Osteoblast (primary cell): ENCODE data around the gene MRPS18C. TPM values are rescaled to one million over a fixed set of nuclear protein-coding genes. Genes with fewer than 3 reads are reported as not detected.
A peak's percentile ranks its signal among the peaks of the same experiment; 100 is the strongest.
"Not testable (repeated sequence)": the region's sequence is repeated elsewhere in the genome, so short reads cannot be mapped to it uniquely, and the experiment has no call there.

Source experiments
- DNase-seq: peaks from one replicate; pipeline ENCODE4 v3.0.0; 2011; ENCODE audit warnings: low spot score, mixed read lengths; ENCODE audit not compliant: insufficient read length; ENCODE audit errors: missing footprints
- H2AFZ ChIP-seq: 2 replicates; pipeline ENCODE4 v1.6.0; 2011; ENCODE audit warnings: mild to moderate bottlenecking, low read length
- H3K27ac ChIP-seq: 2 replicates; pipeline ENCODE4 v1.5.1; 2011; ENCODE audit warnings: mild to moderate bottlenecking, low read depth, low read length, moderate library complexity
- H3K27me3 ChIP-seq: 2 replicates; pipeline ENCODE4 v1.6.0; 2012; ENCODE audit warnings: mild to moderate bottlenecking, control low read depth, inconsistent platforms, low read length, moderate library complexity; ENCODE audit not compliant: insufficient read depth
- H3K36me3 ChIP-seq: 2 replicates; pipeline ENCODE4 v1.5.1; 2011; ENCODE audit warnings: mild to moderate bottlenecking, low read length, control low read depth, moderate library complexity; ENCODE audit not compliant: insufficient read depth
- H3K4me1 ChIP-seq: 2 replicates; pipeline ENCODE4 v1.5.1; 2011; ENCODE audit warnings: mild to moderate bottlenecking, low read length, control low read depth, moderate library complexity; ENCODE audit not compliant: insufficient read depth
- H3K4me2 ChIP-seq: 2 replicates; pipeline ENCODE4 v1.6.0; 2011; ENCODE audit warnings: mild to moderate bottlenecking, low read length; ENCODE audit not compliant: insufficient read depth
- H3K4me3 ChIP-seq: fragments of 200-600 bp; sonication (generic); 3 replicates; pipeline ENCODE4 v1.5.1; 2012; ENCODE audit warnings: mild to moderate bottlenecking, low read length, inconsistent platforms; ENCODE audit not compliant: insufficient read depth
- H3K79me2 ChIP-seq: 2 replicates; pipeline ENCODE4 v1.6.0; 2012; ENCODE audit warnings: mild to moderate bottlenecking, low read length, control low read depth, inconsistent platforms; ENCODE audit not compliant: insufficient read depth
- H3K9me3 ChIP-seq: 2 replicates; pipeline ENCODE4 v1.5.1; 2011; ENCODE audit warnings: low read depth, low read length, control low read depth
- H4K20me1 ChIP-seq: 2 replicates; pipeline ENCODE4 v1.6.0; 2012; ENCODE audit warnings: mild to moderate bottlenecking, low read length, control low read depth; ENCODE audit not compliant: insufficient read depth
- CTCF ChIP-seq: IDR thresholded peaks from 2 replicates; pipeline ENCODE4 v1.5.1; 2011; ENCODE audit warnings: mild to moderate bottlenecking, low read depth, low read length, moderate library complexity; ENCODE audit errors: extremely low read depth
- total RNA-seq: library from RNA; depleted of rRNA; stranded (reverse); fragments of >200 nt; gene quantifications from 2 replicates; pipeline ENCODE4 v1.2.3, GENCODE V29; 2012

The MRPS18C gene
- total RNA-seq, 1 donor: 14.5 TPM

GRCh38 chr4:83486457-83487129, 30.7 kb downstream of the MRPS18C start:
- H2AFZ ChIP-seq: no peak overlapping the region

GRCh38 chr4:83489711-83490326, 34.0 kb downstream of the MRPS18C start:
- no peaks in the 10 kb centered on the region for H3K36me3 ChIP-seq

More at GRCh38 chr4:83486457-83487129, 30.7 kb downstream of the MRPS18C start:
- H3K27ac ChIP-seq: no peak overlapping the region
- no peaks in the 10 kb centered on the region for H3K27me3 ChIP-seq
- no peak overlapping the region for H3K4me3 ChIP-seq
- H3K36me3 ChIP-seq: peaks cover 2% of the 10 kb centered on the region
- H3K79me2 ChIP-seq: no peaks in the 10 kb centered on the region
- peak; percentile 29 for DNase-seq
- no peaks in the 10 kb centered on the region for H3K9me3 ChIP-seq
- no peak overlapping the region for H3K4me2 ChIP-seq
- H4K20me1 ChIP-seq: no peaks in the 10 kb centered on the region
- H3K4me1 ChIP-seq: peaks cover 10% of the 10 kb centered on the region
- no peak for TF ChIP-seq CTCF

DNA sequence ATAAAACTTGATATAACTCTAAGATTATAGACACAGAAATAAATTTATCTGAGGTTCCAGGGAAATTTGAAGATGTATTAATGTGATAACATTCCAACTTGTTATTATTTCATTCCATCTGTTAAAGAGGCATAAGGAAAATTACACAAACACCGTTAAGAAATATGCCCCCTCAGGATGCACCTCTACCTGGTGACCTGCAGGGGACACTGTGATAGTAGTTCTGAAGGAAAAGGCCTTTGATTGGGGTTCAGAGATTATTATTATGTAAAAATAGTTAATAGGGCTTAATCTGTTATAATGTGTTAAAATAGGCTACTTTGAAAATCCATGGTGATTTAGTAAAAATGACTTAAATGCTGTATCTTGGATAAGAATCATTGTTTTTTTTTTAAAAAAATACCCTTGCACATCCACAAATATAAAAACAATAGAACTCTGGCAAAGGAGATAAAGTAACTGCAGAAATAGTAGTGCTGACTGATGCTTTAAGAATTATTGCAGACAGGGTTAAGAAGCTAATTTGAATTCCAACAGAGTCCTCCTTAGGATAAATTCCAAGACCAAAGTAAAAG, 35.1 kb downstream of the MRPS18C start:
- no peak overlapping the region for H3K4me3 ChIP-seq
- H3K27ac ChIP-seq: no peak overlapping the region
- no peaks in the 10 kb centered on the region for H4K20me1 ChIP-seq
- H3K4me2 ChIP-seq: no peak overlapping the region
- TF ChIP-seq CTCF: peak; percentile 75
- no peaks in the 10 kb centered on the region for H3K36me3 ChIP-seq
- no peak overlapping the region for H2AFZ ChIP-seq
- DNase-seq: peak; percentile 22
- H3K27me3 ChIP-seq: no peaks in the 10 kb centered on the region
- H3K4me1 ChIP-seq: no peaks in the 10 kb centered on the region
- H3K9me3 ChIP-seq: no peaks in the 10 kb centered on the region
- no peaks in the 10 kb centered on the region for H3K79me2 ChIP-seq

More at GRCh38 chr4:83489711-83490326, 34.0 kb downstream of the MRPS18C start:
- H2AFZ ChIP-seq: no peak overlapping the region
- peaks cover 5% of the 10 kb centered on the region for H3K4me1 ChIP-seq
- H3K27ac ChIP-seq: no peak overlapping the region
- peak; percentile 30 for DNase-seq
- no peak for TF ChIP-seq CTCF
- H3K9me3 ChIP-seq: no peaks in the 10 kb centered on the region
- no peaks in the 10 kb centered on the region for H4K20me1 ChIP-seq
- H3K4me3 ChIP-seq: no peak overlapping the region
- H3K27me3 ChIP-seq: no peaks in the 10 kb centered on the region
- no peaks in the 10 kb centered on the region for H3K79me2 ChIP-seq
- H3K4me2 ChIP-seq: no peak overlapping the region

- H3K27me3 ChIP-seq, H2AFZ ChIP-seq, H3K79me2 ChIP-seq, H3K9me3 ChIP-seq, H3K27ac ChIP-seq, H3K4me3 ChIP-seq, H3K4me2 ChIP-seq, DNase-seq, H3K4me1 ChIP-seq, H3K36me3 ChIP-seq, H4K20me1 ChIP-seq: not testable (repeated sequence)
Measured at GRCh38 chr4:83496085-83496917, 40.4 kb downstream of the MRPS18C start.
